ENCODE data around the gene LDLRAD3.

- TF ChIP-seq CTCF (optimal IDR thresholded peaks at IDR 0.05 in 1 of 3, IDR thresholded peaks at IDR 0.05 in 1 of 3, conservative IDR thresholded peaks at IDR 0.05 in 1 of 3; ENCODE audit: extremely low read depth in 1 of 3, insufficient read depth in 2 of 3, low read length in 3 of 3) (no peak), EZH2 (IDR thresholded peaks at IDR 0.05; ENCODE audit: low read length) (no peak)
These were observed 162.1 kb downstream of the LDLRAD3 start for GRCh38 chr11:36105743-36106581.

Data from keratinocyte (primary cell).